Measurements from ENCODE around the gene ACBD7.
A peak's percentile ranks its signal among the peaks of the same experiment; 100 is the strongest.

The ACBD7 gene

GRCh38 chr10:15088428-15089261 is at the start of gene ACBD7:
Gene ACBD7 (minus strand): TSS chr10:15088776. CDS start chr10:15088728, 48 bp downstream.
- DNase-seq = peak; percentile 64

- DNase-seq = no peak
Observed at GRCh38 chr10:15137636-15138035, 49.1 kb upstream of the ACBD7 start.

- no peak for DNase-seq
Observed at GRCh38 chr10:15137036-15137359, 48.4 kb upstream of the ACBD7 start.

GRCh38 chr10:15136129-15137035 is 47.8 kb upstream of the ACBD7 start:
- no peak for DNase-seq

- DNase-seq = no peak
Observed at GRCh38 chr10:15131330-15131729, 42.8 kb upstream of the ACBD7 start.

- no peak for DNase-seq
Observed at GRCh38 chr10:15124908-15125307, 36.3 kb upstream of the ACBD7 start.

- no peak for DNase-seq
Observed at GRCh38 chr10:15124190-15124589, 35.6 kb upstream of the ACBD7 start.

- no peak for DNase-seq
Observed at GRCh38 chr10:15123749-15124184, 35.2 kb upstream of the ACBD7 start.

- no peak for DNase-seq
Observed at GRCh38 chr10:15122477-15123030, 34.0 kb upstream of the ACBD7 start.

GRCh38 chr10:15121707-15122106 is 33.1 kb upstream of the ACBD7 start:
- no peak for DNase-seq

GRCh38 chr10:15120523-15120922 is 31.9 kb upstream of the ACBD7 start:
- DNase-seq = no peak

GRCh38 chr10:15118615-15119014 is 30.0 kb upstream of the ACBD7 start:
- no peak for DNase-seq

GRCh38 chr10:15116225-15116624 is 27.6 kb upstream of the ACBD7 start:
- DNase-seq = no peak

- no peak for DNase-seq
Observed at GRCh38 chr10:15113766-15114165, 25.2 kb upstream of the ACBD7 start.

- no peak for DNase-seq
Observed at GRCh38 chr10:15112657-15113056, 24.1 kb upstream of the ACBD7 start.

GRCh38 chr10:15106352-15107013 is 17.9 kb upstream of the ACBD7 start:
- DNase-seq = peak; percentile 15

GRCh38 chr10:15103513-15103912 is 14.9 kb upstream of the ACBD7 start:
- no peak for DNase-seq

GRCh38 chr10:15099886-15100285 is 11.3 kb upstream of the ACBD7 start:
- DNase-seq = no peak

GRCh38 chr10:15097011-15097812 is 8.6 kb upstream of the ACBD7 start, which contains the start of gene RPP38:
Gene RPP38 (plus strand): TSS chr10:15097355. CDS start chr10:15103315, 5,960 bp downstream.
- peak; percentile 66 for DNase-seq

- no peak for DNase-seq
Observed at GRCh38 chr10:15096661-15097010, 8.1 kb upstream of the ACBD7 start.

GRCh38 chr10:15092855-15093408 is 4.4 kb upstream of the ACBD7 start:
- no peak for DNase-seq

GRCh38 chr10:15091418-15091817 is 2.8 kb upstream of the ACBD7 start:
- no peak for DNase-seq

Data from NCI-H748 treated with DMSO at 0.1 percent for 48 hours (cell line).